Measurements from ENCODE around the gene BBX. TPM values are rescaled to one million over a fixed set of nuclear protein-coding genes. Genes with fewer than 3 reads are reported as not detected.

BBX gene
- total RNA-seq, 4 donors from 2014 or later: 73.0 to 216 (median 106) TPM

GRCh38 chr3:107620534-107620933 is 97.8 kb downstream of the BBX start:
- no peak for TF ChIP-seq POLR2A (IDR thresholded peaks at IDR 0.05)
- TF ChIP-seq CTCF (IDR thresholded peaks at IDR 0.05): no peak
- Histone ChIP-seq H3K4me1 (no peaks in the 10 kb centered on the region), H3K9me3 (no peaks in the 10 kb centered on the region), H3K36me3 (no peaks in the 10 kb centered on the region), H3K4me3 (replicated peaks in 1 of 3) (no peak overlapping the region), H3K27ac (no peak overlapping the region), H3K27me3 (no peaks in the 10 kb centered on the region)
- intact Hi-C loops (cut with DNase I): no loop called here
- DNase-seq: no peak
- WGBS, 2 donors: 80 to 85% methylated on average over 3 of the region's 3 CpGs

GRCh38 chr3:107621465-107621864 is 98.7 kb downstream of the BBX start:
- H3K36me3 ChIP-seq: no peaks in the 10 kb centered on the region
- H3K27me3 ChIP-seq: no peaks in the 10 kb centered on the region
- no peaks in the 10 kb centered on the region for H3K4me1 ChIP-seq
- no peak for DNase-seq
- TF ChIP-seq POLR2A (IDR thresholded peaks at IDR 0.05) (no peak), CTCF (IDR thresholded peaks at IDR 0.05) (no peak)
- 78 to 87% methylated on average over 3 of the region's 3 CpGs for WGBS, 2 donors
- intact Hi-C loops (cut with DNase I): no loop called here
- no peak overlapping the region for H3K4me3 ChIP-seq (replicated peaks in 1 of 3)
- no peak overlapping the region for H3K27ac ChIP-seq
- no peaks in the 10 kb centered on the region for H3K9me3 ChIP-seq

- intact Hi-C loops (cut with DNase I): no loop called here
- H3K4me3 ChIP-seq (replicated peaks in 1 of 3): no peak overlapping the region
Observed at GRCh38 chr3:107627962-107628542, 105.3 kb downstream of the BBX start.

GRCh38 chr3:107629566-107629965 is 106.8 kb downstream of the BBX start:
- Histone ChIP-seq H3K4me1 (no peaks in the 10 kb centered on the region), H3K9me3 (no peaks in the 10 kb centered on the region), H3K4me3 (replicated peaks in 1 of 3) (no peak overlapping the region), H3K36me3 (no peaks in the 10 kb centered on the region), H3K27ac (no peak overlapping the region), H3K27me3 (no peaks in the 10 kb centered on the region)
- TF ChIP-seq POLR2A (IDR thresholded peaks at IDR 0.05) (no peak), CTCF (IDR thresholded peaks at IDR 0.05) (no peak)
- intact Hi-C loops (cut with DNase I): no loop called here
- DNase-seq: no peak
- WGBS, 2 donors: 89 to 90% methylated on average over 4 of the region's 4 CpGs

More at GRCh38 chr3:107627962-107628542, 105.3 kb downstream of the BBX start:
- TF ChIP-seq POLR2A (IDR thresholded peaks at IDR 0.05) (no peak), CTCF (IDR thresholded peaks at IDR 0.05) (no peak)
- Histone ChIP-seq H3K27me3 (no peaks in the 10 kb centered on the region), H3K9me3 (no peaks in the 10 kb centered on the region), H3K36me3 (no peaks in the 10 kb centered on the region), H3K27ac (no peak overlapping the region), H3K4me1 (no peaks in the 10 kb centered on the region)
- no peak for DNase-seq

- H3K4me1 ChIP-seq: no peaks in the 10 kb centered on the region
- no peaks in the 10 kb centered on the region for H3K36me3 ChIP-seq
- no peak for DNase-seq
- no peak overlapping the region for H3K4me3 ChIP-seq (replicated peaks in 1 of 3)
- H3K27me3 ChIP-seq: no peaks in the 10 kb centered on the region
- H3K27ac ChIP-seq: no peak overlapping the region
- TF ChIP-seq POLR2A (IDR thresholded peaks at IDR 0.05): no peak
- no peak for TF ChIP-seq CTCF (IDR thresholded peaks at IDR 0.05)
- H3K9me3 ChIP-seq: no peaks in the 10 kb centered on the region
- intact Hi-C loops (cut with DNase I): no loop called here
Observed at GRCh38 chr3:107630779-107631178, 108.0 kb downstream of the BBX start.

Measured in thyroid gland (tissue), 4 donors.